ENCODE measurements around the gene JARID2.

The JARID2 gene

DNA sequence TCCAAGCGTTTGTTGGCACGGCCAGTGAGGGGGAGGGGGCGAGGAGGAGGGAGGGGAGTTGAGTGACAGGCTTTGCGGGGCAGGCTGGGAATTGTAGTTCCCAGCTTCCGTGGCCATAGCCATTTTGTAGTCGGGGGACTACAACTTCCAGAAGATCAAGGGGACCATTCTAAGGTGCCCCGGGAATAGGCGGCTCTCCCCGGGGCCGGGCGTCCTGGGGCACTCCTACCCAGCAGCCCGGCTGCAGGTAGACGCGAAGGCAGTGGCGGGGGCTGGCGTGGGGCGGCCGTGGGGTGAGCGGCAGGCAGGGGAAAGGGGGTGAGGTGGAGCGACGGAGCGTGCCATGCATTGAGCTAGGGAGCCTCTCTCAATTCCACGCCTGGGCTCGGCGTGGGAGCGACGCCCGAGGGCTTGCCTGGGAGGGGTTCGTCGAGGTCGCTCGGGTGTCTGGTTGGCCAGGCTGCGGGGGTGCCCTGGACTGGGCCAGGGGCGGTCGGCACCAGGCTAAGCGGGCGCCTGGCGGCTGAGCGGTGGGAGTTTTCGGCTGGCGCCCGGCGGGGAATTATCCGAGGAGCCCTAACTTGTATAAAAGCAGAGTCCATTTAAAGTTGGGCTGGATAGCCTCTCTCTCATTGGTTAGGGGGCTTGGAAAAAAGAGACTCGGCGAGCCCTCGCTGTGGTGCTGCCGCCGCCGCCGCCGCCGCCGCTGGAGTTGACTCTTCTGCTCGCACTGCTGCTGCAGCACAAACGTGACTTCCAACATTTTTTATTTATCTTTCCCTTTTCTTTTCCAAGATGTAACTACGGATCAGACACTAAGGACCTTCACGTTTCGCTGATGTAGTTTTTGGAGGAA lies at the start of gene JARID2:
JARID2 (plus strand) TSS at position 709 of the 856 bp plus-strand sequence. CDS start 471 bp downstream, outside the sequence.
- Histone ChIP-seq H3K4me3 (peak within 1 kb of the TSS; percentile 64 to 88 (median 77)), H3K27ac (peak within 1 kb of the TSS; percentile 81 to 99 (median 94))

DNA sequence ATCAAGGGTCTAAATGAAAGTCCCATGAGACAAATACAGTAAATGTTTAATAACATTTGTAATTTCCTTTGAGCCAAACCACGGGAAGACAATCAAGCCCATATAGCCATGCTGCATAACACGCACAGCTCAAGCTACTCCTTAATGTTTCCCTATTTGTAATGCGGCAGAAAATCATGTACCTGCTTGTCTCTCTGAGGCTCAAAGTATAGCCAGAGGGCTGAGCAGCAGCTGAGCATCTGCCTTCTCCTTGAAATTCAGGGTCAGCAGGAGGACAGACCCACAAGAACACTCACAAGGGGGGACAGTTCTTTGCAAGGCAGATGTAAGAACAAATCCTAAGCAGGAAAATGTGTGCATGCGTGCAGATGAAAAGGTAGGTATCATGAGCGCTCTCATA lies 45.8 kb upstream of the JARID2 start:
- no peak overlapping the region for H3K27ac ChIP-seq
- H3K4me3 ChIP-seq = no peak overlapping the region

DNA sequence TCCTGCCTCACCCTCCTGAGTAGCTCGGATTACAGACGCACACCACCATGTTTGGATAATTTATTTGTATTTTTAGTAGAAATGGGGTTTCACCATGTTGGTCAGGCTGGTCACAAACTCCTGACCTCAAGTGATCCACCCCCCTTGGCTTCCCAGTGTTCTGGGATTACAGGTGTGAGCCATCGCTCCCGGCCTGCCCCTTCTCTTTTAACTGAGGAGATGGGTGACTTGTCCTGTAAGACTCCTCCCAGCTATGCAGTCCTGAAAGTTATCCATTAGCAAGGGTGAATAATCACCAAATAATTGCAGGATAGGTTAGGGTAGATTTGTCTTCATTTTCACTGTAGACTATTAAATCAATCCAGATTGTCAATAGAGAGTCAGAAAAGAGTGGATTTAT lies 40.5 kb upstream of the JARID2 start:
- Histone ChIP-seq H3K27ac (no peak overlapping the region), H3K4me3 (no peak overlapping the region)

DNA sequence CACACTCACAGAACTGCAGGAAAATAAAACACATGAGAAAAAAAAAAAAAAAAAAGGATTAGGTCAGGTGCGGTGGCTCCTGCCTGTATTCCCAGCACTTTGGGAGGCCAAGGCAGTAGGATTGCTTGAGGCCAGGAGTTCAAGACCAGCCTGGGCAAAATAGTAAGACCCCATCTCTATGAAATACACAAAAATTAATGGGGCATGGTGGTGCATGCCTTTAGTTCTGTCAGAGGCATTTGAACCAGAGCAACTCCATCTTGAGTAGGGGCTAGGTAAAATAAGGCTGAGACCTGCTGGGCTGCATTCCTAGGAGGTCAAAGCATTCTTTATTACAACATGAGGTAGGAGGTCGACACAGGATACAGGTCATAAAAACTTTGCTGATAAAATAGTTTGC lies 39.0 kb upstream of the JARID2 start:
- Histone ChIP-seq H3K4me3 (no peak overlapping the region), H3K27ac (no peak overlapping the region)

DNA sequence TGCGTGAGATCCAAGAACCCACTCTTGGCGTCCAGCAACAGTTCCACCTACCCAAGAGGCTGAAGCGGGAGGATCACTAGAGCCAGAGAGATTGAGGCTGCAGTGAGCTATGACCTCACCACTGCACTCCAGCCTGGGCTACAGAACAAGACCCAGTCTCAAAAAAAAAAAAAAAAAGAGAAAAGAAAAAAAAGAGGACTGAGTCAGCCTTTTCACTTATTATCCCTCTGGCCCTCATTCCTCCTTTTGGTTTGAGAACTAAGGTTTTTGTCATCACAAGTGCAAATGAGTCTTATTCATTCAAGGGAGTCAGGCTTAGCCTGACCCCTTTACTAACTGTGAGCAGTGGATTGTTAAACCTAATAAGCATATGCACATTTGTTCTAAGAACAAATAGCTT lies 37.9 kb upstream of the JARID2 start:
- Histone ChIP-seq H3K4me3 (no peak overlapping the region), H3K27ac (no peak overlapping the region)

DNA sequence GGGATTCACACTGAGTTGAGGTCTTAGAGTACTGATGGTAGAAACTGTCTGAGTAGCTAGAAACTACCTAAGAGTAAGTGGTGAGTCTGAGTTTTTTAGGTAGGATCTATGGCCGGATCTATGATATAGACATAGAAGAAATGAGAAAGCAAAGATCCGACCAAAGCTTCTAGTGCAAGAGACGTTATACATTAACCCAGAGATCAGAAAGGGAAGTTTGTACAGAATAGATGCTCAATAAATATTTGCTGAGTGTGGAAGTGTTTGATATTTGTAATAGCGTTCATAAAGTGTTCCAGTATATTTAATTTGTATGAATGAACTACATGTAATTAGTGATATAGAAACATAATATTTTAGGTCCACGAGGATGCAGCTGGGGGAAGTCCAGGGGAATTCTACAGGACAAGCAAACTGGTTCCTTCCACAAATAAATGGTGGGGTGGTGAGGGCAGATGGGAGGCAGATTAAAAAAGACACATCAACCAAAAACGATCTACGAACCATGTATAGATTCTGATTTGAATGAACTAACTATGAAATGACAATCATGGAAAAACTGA lies 31.9 kb upstream of the JARID2 start:
- H3K27ac ChIP-seq = no peak overlapping the region
- no peak overlapping the region for H3K4me3 ChIP-seq

DNA sequence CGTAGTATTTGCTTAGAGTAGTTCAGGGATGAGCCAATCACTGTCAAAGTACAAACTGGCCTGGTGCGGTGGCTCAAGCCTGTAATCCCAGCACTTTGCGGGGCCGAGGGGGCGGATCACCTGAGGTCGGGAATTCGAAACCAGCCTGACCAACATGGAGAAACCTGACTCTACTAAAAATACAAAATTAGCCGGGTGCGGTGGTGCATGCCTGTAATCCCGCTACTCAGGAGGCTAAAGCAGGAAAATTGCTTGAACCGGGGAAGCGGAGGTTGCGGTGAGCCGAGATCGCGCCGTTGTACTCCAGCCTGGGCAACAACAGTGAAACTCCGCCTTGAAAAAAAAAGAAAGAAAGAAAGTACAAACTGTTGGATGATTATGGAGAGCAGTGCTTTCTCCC lies 27.5 kb upstream of the JARID2 start:
- H3K27ac ChIP-seq = no peak overlapping the region
- H3K4me3 ChIP-seq = no peak overlapping the region

DNA sequence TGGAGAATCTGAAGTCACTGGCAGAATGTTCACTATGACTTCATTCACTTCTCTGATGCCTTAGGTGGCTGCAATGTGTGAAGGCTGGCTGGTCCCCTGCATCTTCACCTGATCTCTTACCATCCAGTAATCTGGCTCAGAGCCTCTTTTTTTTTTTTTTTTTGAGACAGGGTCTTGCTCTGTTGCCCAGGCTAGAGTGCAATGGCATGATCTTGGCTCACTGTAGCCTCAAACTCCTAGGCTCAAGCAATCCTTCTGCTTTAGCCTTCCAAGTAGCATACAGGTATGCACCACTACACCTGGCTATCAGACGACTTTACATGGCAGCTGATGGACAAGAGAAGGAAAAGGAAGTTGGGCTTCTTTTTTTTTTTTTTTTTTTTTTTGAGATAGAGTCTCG lies 25.8 kb upstream of the JARID2 start:
- H3K4me3 ChIP-seq = no peak overlapping the region
- H3K27ac ChIP-seq = peak overlapping the region in 1 of 21 experiments; percentile 16

DNA sequence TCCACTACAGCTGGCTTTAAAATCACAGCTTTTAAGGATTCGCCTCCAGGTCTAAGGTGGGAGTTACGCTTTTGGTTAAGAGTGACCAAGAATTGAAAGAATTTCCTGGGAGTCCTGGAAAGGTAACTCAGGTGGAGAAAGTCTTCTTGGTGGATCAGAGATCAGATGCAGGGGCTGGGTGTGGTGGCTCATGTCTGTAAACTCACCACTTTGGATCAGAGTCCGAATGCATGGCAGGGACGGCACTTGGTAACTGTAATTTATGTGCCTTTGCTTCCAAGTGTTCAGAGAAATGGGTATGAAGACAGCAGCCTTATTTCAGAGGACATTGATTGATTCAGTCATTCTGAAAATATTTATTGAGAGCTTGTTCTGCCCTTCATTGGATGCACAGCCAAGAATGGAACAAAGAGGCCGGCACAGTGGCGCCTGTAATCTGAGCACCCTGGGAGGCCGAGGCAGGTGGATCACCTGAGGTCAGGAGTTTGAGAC lies 18.0 kb upstream of the JARID2 start:
- Histone ChIP-seq H3K4me3 (no peak overlapping the region), H3K27ac (no peak overlapping the region)

DNA sequence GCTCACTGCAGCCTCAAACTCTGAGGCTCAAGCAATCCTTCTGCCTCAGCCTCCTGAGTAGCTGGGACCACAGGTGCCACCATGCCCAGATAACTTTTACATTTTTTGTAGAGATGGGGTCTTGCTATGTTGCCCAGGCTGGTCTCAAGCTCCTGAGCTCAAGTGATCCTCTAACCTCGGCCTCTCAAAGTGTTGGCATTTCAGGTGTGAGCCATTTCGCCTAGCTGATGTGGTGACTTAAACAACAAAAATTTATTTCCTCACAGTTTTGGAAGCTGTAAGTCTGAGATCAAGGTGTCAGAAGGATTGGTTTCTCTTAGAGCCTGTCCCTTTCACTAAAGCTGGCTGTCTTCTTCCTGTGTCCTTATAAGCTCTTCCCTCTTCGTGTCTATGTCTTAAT lies 15.0 kb upstream of the JARID2 start:
- Histone ChIP-seq H3K27ac (no peak overlapping the region), H3K4me3 (no peak overlapping the region)

DNA sequence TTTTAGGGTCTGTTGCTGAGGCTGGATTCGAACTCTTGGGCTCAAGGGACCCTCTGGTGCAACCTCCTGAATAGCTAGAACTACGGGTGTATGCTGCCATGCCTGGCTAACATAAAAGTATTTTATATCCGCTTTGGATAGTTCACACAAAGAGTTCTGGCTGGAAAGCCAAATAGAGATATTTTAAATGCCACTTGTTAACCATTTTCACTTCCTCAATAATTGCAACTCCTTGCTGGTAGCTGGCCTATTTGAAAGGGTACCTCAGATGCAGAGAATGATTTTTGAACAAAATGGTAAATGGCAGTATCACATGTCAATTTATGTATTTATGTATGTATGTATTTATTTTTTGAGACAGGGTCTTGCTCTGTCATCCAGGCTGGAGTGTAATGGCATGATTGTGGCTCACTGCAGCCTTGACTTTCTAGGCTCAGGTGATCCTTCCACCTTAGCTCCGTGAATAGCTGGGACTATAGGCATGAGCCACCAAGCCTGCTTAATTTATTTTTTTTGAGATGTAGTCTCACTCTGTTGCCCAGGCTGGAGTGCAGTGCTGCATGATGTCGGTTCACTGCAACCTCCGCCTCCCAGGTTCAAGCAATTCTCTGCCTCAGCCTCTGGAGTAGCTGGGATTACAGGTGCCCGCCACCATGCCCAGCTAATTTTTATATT lies 12.9 kb upstream of the JARID2 start:
- no peak overlapping the region for H3K4me3 ChIP-seq
- no peak overlapping the region for H3K27ac ChIP-seq

DNA sequence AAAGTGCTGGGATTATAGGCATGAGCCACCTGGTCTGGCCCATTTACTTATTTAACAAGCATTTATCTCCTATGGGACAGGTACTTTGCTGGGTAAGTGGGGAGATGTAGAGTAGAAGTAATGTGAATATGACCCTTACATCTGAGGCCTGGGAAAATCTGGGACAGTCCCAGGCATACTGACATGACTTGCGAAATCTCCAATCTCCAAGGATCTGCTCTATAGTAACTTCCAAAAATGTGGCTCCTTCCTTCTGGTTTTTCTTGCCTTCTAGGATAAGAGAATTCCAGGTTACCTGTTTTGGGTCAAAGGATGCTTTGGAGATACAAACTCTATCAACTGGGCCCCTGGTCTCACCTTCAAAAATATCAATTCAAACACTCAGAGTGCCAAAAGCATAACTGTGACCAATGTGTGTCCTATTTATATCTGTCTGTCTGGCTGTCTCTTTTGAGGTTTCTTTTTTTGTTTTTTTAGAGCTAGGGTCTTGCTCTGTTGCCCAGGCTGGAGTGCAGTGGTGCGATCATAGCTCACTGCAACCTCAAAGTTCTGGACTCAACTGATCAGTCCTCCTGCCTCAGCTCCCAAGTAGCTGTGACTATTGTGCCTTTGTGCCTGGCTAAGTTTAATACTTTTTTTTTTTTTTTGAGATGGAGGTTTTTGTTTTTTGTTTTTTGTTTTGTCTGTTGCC lies 11.7 kb upstream of the JARID2 start:
- no peak overlapping the region for H3K4me3 ChIP-seq
- H3K27ac ChIP-seq = no peak overlapping the region

DNA sequence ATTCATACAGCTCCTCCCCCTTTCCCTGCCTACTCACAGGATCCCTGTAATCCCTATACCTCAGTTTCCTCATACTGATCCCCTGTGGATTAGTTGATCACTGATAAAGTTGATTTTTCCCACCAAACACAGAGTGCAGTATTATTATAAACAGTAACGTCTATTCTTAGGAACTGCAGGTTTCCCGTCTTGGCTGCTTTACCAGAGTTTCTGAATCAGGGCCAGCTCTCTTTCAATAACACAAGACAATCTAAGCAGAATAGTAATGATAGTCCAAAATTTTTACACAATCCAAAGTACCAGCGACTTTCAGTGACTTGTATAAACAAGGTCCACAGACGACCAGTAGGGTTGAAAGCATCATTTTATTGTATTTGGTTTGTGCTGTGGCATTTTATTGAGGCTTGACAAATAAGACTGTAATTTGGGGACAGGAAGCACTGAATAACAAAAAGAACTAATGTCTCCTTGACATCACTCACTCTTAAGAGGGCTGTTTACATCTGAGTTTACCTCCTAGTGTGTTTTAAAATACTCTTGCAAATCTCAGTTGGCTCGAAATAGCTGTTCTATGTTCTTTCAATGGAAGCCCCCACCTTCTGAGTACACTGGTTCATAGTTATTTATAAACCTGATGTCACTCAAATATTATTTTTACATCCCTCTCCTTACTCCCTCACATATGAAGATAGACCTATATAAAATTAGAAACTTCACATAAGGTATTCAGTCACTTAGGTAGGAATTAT lies 6.1 kb upstream of the JARID2 start:
- Histone ChIP-seq H3K4me3 (no peak overlapping the region), H3K27ac (no peak overlapping the region)

DNA sequence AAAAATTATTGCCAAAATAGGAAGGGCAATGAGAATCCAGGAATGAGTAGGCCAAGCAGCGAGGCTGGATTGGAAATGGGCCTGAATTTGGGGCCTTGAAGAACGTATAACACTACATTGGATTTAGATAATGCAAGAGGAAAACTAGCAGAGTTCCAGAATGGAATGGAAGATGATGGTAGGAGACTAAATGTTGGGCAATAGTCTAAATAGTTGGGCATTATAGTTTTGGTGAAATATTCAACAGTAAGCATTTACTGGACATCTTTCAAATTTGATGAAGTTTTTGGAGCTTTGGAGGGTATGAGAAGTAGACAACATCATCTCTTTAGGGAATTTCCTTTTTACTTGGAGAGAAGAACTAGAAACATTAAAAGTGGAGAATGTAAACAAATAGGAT lies 3.4 kb upstream of the JARID2 start:
- H3K4me3 ChIP-seq = no peak overlapping the region
- no peak overlapping the region for H3K27ac ChIP-seq

DNA sequence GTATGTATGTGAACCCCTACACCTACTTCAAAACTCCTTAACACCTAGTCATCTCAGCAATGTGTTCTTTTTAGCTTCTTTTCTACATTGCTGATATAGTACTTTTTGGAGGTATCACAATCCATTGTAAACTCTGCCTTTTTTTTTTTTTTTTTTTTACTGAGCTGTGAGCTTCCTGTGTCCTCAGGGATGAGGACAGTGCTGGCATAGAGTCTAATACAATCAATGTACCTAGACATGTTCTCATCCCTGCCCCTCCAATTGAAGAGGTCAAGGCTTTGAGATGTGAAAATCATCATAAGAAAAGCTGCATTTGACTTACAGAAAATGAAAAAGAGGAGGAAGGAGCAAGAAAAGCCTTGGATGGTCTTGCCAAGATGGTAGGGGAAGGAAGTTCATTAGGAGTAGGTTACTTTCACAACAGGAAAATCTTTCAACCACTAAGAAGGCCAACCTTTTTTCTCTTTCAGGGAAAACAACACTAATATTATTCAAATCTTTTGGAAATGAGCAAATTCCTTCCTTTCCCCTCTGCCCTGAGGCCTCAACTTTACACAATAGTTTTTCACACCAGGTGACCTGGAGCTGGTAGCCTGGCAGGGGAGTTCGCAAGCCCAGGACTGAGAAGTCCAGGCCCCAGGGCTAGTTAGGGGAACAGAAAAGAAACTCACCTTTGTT lies 2.8 kb upstream of the JARID2 start:
- Histone ChIP-seq H3K27ac (peak overlapping the region in 1 of 21 experiments; percentile 43), H3K4me3 (no peak overlapping the region)

DNA sequence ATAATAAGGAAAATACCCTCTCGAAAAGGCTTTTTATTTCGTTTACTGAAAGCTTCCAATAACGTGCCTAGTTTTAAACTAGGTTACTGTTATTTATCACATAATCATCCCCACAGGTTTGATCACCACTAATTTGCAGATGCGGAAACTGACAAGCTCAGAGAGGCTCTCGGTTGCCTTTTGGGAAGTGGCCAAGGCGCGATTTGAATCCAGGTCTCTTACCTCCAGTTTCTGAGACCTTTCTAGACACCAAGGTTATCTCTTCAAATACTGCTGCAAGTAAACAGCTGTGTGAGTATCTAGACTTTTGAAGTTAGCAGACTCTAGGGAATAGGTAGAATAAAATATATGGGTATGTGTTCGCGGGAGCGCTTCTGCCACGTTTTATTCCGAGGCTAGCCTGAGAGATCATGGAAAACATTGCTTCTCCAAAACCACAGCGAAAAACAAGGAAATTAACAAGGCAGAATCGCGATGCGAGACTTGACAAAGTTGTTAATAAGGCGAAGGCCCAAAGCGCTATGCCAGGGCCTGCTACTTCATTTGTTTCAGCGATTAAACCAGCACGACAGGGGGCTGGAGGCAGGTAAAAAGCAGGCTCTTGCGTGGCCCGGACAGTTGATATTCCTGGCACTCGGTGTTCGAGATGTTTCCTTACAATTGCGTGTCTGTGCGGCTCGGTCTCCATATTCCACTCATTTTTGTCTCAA lies 1.8 kb upstream of the JARID2 start:
- peak overlapping the region in 17 of 21 experiments; percentile 85 to 99 (median 94) for H3K27ac ChIP-seq
- H3K4me3 ChIP-seq = peak overlapping the region; percentile 64 to 88 (median 77)

DNA sequence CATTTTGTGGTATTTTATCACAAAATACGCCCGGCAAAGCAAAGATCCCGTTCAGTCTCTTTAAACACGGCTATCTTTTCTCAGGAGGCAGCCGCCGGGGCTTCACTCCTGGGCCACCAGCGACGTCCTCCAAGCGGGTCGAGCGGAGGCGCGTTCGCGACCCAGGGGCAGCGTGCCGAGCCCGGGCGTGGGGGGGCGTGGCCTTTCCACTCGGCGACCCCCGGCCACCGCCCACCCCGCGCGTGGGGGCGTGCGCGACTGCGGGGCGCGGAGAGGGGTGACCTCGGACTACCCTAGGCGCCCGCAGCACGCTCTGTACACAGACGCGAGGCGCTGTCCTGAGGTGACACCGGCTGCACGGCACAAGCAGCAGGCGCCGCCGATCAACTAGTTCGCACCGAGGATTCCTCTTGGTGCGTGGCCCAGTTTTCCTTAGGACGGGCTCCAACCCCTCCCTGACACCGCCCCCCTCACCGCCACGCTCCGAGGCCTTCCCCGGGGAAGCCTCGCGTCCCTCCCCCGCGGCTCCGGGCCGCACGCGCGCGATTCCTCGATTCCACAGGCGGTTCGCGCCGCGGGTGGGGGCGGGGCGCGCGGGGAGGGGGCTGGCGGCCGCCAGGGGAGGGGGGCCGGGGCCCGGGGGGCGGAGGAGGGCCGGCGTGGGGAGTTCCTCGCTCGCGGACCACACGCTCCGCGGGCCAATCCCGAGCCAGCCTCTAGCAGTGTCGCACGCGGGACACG lies 1.1 kb upstream of the JARID2 start:
- peak overlapping the region; percentile 64 to 88 (median 77) for H3K4me3 ChIP-seq
- H3K27ac ChIP-seq = peak overlapping the region; percentile 81 to 99 (median 94)

All from skin epidermis (tissue), 12 donors.